Left ventricle myocardium inferior (tissue), 1 donor: ENCODE measurements around the gene GOLGA7B. TPM values are rescaled to one million over a fixed set of nuclear protein-coding genes. Genes with fewer than 3 reads are reported as not detected.
"Not testable (repeated sequence)": the region's sequence is repeated elsewhere in the genome, so short reads cannot be mapped to it uniquely, and the experiment has no call there.

ENCODE experiments used
- DNase-seq: peaks from one replicate; pipeline ENCODE4 v3.0.0-alpha.2; 2020
- H3K27ac ChIP-seq: fragments of 200-600 bp; replicated peaks from 2 replicates; pipeline ENCODE4 v1.8.0; 2021
- H3K27me3 ChIP-seq: fragments of 200-600 bp; 2 replicates; pipeline ENCODE4 v1.8.0; 2021; ENCODE audit warnings: low read depth
- H3K36me3 ChIP-seq: fragments of 200-600 bp; 2 replicates; pipeline ENCODE4 v1.8.0; 2021
- H3K4me1 ChIP-seq: fragments of 200-600 bp; 2 replicates; pipeline ENCODE4 v1.8.0; 2021
- H3K4me3 ChIP-seq: fragments of 200-600 bp; 2 replicates; pipeline ENCODE4 v1.8.0; 2021; ENCODE audit warnings: mild to moderate bottlenecking, moderate library complexity
- H3K9me3 ChIP-seq: fragments of 200-600 bp; replicated peaks from 2 replicates; pipeline ENCODE4 v1.8.0; 2021
- CTCF ChIP-seq: fragments of 200-600 bp; IDR thresholded peaks from 2 replicates; pipeline ENCODE4 v1.8.0; 2021; ENCODE audit warnings: antibody characterized with exemption, mild to moderate bottlenecking, borderline replicate concordance
- intact Hi-C: fragments of 100-400 bp; cut with micrococcal nuclease; formaldehyde crosslinking; loops from one replicate; pipeline ENCODE4 v1.11.0; 2022
- total RNA-seq: library from RNA; stranded (reverse); fragmentation: NEBNext Ultra II Directional; extraction: Animal tissue kit (Norgen Biotek cat#: 25700); gene quantifications from one replicate; pipeline ENCODE4 v1.2.1, GENCODE V29; 2021
- donor health status: DM: no; HTN: yes; CAD: no; lungs with severe emphysema.

The GOLGA7B gene
- total RNA-seq, 1 donor from 2014 or later: 0.60 TPM

GRCh38 chr10:97831259-97831658 lies 18.4 kb upstream of the GOLGA7B start:
- H3K4me1 ChIP-seq: no peaks in the 10 kb centered on the region
- TF ChIP-seq CTCF: no peak
- H3K9me3 ChIP-seq: no peaks in the 10 kb centered on the region
- no peak for DNase-seq
- H3K36me3 ChIP-seq: no peaks in the 10 kb centered on the region
- no peak overlapping the region for H3K4me3 ChIP-seq
- H3K27ac ChIP-seq: no peak overlapping the region
- intact Hi-C loops: no loop called here
- H3K27me3 ChIP-seq: peaks cover 59% of the 10 kb centered on the region

- Histone ChIP-seq H3K36me3 (no peaks in the 10 kb centered on the region), H3K4me1 (peaks cover 12% of the 10 kb centered on the region), H3K27ac (no peak overlapping the region), H3K9me3 (no peaks in the 10 kb centered on the region), H3K27me3 (peaks cover 55% of the 10 kb centered on the region), H3K4me3 (no peak overlapping the region)
- no peak for TF ChIP-seq CTCF
- DNase-seq: no peak
- intact Hi-C loops: no loop called here
Measured at GRCh38 chr10:97836446-97836845, 13.2 kb upstream of the GOLGA7B start.

- DNase-seq: no peak
- Histone ChIP-seq H3K4me3 (no peak overlapping the region), H3K9me3 (no peaks in the 10 kb centered on the region), H3K27me3 (peaks cover 40% of the 10 kb centered on the region), H3K4me1 (peaks cover 12% of the 10 kb centered on the region), H3K36me3 (no peaks in the 10 kb centered on the region), H3K27ac (no peak overlapping the region)
- intact Hi-C loops: no loop called here
- no peak for TF ChIP-seq CTCF
Measured at GRCh38 chr10:97838091-97838490, 11.6 kb upstream of the GOLGA7B start.

- H3K36me3 ChIP-seq, H3K27ac ChIP-seq, H3K9me3 ChIP-seq, intact Hi-C loops, H3K4me3 ChIP-seq, DNase-seq: not testable (repeated sequence)
- Histone ChIP-seq H3K27me3 (peaks cover 42% of the 10 kb centered on the region), H3K4me1 (peaks cover 12% of the 10 kb centered on the region)
Measured at GRCh38 chr10:97841166-97841565, 8.5 kb upstream of the GOLGA7B start.

- H3K4me3 ChIP-seq, H3K36me3 ChIP-seq, intact Hi-C loops, H3K27ac ChIP-seq, DNase-seq, H3K9me3 ChIP-seq: not testable (repeated sequence)
- peaks cover 42% of the 10 kb centered on the region for H3K27me3 ChIP-seq
- peaks cover 12% of the 10 kb centered on the region for H3K4me1 ChIP-seq
Measured at GRCh38 chr10:97842114-97842513, 7.5 kb upstream of the GOLGA7B start.

- Histone ChIP-seq H3K4me3 (no peak overlapping the region), H3K27ac (no peak overlapping the region), H3K9me3 (no peaks in the 10 kb centered on the region), H3K36me3 (no peaks in the 10 kb centered on the region), H3K27me3 (peaks cover 41% of the 10 kb centered on the region), H3K4me1 (peaks cover 12% of the 10 kb centered on the region)
- intact Hi-C loops: no loop called here
- TF ChIP-seq CTCF: no peak
- DNase-seq: no peak
Measured at GRCh38 chr10:97842656-97843280, 6.9 kb upstream of the GOLGA7B start.
